HG03097 (cell line): Measurements from ENCODE around the gene RBP2.

Source experiments
- ATAC-seq: cut with Tn5 transposase; IDR thresholded peaks from one replicate; pipeline ENCODE4 v1.9.1; 2021; ENCODE audit not compliant: unreplicated experiment, low FRiP score

The RBP2 gene

DNA sequence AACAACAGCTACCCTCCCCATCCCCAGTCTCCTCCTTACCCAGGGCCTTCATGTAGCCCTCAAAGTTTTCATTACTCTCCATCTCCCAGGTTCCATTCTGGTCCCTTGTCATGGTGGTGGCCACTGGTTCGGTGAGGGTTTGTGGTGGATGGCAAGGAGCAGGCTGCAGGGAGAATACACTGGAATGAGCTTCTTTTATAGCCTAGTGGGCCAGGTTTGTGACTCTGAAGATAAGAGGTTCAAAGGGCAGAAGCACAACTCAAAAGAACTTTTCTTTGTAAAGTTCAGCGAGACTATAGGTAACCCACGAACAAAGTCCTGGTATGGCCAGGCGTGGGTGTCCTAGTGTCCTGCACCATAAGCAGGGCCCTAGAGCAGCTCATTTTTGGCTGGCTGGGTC, at the start of gene RBP2:
Gene RBP2, minus strand, starts transcription at position 169 of the 400 bp plus-strand sequence. Its CDS starts 57 bp downstream, at position 112.
- no peak for ATAC-seq

DNA sequence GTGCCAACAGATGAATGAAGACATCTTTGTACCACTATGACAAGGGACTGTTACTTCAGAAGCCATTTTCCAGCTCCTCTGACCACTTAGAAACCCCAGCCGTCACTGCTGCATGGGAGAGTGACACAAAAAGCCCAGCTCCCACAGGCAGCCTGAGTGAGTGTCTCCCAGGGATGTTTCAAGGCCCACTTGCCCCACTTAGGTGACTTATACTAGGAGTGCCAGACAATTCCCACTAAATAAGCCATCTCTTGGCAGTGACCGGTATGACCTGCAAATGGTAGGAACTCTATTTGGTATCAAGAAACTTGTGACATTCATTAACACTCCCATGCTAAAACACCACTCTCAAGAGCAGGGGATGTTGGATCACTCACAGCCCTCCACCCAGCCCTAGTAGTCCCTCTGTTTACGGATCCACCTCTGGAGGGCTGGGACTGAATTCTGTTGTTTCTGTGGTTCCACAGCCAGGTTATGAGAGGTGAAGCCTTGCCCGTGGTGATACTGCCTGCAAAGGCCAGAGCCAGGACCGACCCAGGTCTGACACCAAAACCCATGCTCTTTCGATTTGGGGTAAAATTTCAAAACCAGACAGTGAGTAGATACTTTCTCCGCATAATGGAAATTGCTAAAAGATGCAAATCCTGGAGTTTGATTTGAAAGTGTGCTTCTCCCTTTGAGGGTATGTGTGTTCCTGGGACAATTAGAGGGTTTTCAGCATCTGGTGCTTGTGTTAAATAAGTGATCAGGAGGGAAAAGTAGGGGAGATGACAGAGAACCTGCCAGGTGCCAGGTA, 48.7 kb upstream of the RBP2 start:
- ATAC-seq: no peak

DNA sequence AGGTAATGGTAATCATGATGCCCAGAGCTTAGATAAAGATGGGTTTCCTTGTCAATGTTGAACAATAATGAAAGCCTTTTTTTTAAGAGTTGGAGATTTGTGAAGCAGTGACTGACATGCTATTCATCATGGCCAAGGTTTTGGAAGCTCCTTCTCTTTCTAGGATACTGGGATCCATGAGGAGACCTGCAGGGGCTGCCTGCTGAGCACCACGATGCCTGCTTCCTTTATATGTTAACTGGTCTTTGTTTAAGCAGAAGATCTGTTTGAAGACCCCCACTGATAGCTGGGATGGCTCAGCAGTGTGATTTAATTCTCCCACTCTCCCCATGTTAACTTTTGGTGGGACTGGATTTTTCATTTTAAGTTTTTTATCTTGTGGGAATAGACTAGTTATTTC, 47.4 kb upstream of the RBP2 start:
- ATAC-seq: no peak

- no peak for ATAC-seq
These were observed 46.9 kb upstream of the RBP2 start for GRCh38 chr3:139523166-139523565.

GRCh38 chr3:139522421-139522820, 46.1 kb upstream of the RBP2 start:
- no peak for ATAC-seq

GRCh38 chr3:139521816-139522215, 45.5 kb upstream of the RBP2 start:
- no peak for ATAC-seq

DNA sequence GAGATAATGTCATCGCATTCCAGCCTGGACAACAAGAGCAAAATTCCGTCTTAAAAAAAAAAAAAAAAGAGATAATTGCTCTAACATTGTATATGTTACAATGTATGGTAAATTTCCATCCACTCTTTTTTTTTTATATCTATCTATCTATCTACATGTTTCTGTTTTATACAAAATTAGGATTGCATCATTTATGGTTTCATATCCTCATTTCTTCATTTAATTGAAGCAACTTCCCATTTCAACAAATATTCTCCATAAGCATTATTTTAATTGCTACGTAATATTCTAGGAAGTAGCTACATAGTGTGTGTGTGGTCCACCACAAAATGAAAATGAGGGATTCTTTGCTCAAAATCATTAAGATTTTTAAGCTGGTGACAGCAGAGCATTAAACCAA, 44.8 kb upstream of the RBP2 start:
- ATAC-seq: no peak

GRCh38 chr3:139519998-139520737, 43.9 kb upstream of the RBP2 start:
- no peak for ATAC-seq

- ATAC-seq: no peak
These were observed 42.9 kb upstream of the RBP2 start for GRCh38 chr3:139518926-139519842.

DNA sequence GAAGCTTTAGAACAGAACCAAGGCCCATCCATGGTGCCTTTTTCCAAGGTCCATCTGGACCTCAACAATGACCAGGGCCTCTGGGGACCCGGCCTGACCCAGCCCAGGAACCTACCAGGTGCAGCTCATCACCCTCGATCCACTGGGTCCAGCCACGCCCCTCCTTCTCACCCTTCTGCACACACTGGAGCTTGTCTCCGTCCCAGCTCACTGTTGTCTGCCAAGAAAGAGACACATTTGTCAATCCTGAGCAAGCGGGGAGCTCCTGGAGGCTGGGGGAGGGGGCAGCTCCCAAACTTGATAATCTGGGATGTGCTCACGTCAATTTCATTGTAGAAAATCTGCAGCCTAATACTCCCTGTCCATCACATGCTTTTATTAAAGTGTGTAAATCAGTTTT, 42.0 kb upstream of the RBP2 start:
- ATAC-seq: no peak

- ATAC-seq: no peak
These were observed 41.2 kb upstream of the RBP2 start for GRCh38 chr3:139517321-139518065.

GRCh38 chr3:139514741-139515140, 38.4 kb upstream of the RBP2 start:
- ATAC-seq: no peak

DNA sequence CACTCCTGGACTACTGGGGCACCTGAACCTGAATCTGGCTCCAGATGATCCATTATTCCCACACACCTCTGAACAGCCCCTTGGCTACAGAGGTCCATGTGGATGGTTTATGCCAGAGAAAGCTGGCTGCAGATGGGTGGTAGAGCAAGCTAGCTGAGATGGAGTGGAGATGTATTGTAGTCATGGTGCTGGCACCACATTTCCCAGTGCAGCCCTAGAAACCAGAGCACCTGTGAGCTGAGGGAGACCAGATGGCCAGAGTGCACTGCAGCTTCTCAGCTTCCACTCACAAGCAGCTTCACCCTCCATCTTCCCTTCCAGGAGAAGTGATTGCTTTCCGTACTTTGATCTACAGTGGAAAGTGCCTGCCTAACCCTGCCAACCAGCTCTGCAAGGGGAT, 33.3 kb upstream of the RBP2 start:
- no peak for ATAC-seq

DNA sequence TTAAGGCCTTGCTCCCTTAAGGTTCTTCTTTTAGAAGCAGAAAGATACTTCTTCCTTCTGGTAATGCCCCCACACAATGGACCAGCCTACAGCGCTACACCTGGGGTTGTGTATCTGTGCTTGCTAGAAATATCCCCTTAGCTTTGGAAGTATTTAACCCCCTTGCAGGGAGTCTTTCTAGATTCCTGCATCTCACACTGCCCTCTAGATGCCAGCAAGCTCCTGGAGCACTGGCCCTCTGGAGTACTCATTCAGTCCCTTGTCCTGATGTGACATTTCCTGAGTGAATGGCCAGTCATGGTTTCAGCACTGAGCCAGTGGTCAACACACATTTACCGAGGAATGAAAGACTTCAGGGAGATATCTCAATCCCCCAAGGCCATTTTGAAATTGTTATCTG, 30.4 kb upstream of the RBP2 start:
- no peak for ATAC-seq

GRCh38 chr3:139505829-139506386, 29.6 kb upstream of the RBP2 start:
- ATAC-seq: no peak

GRCh38 chr3:139499536-139499935, 23.2 kb upstream of the RBP2 start:
- ATAC-seq: no peak

GRCh38 chr3:139493826-139494385, 17.6 kb upstream of the RBP2 start:
- no peak for ATAC-seq

DNA sequence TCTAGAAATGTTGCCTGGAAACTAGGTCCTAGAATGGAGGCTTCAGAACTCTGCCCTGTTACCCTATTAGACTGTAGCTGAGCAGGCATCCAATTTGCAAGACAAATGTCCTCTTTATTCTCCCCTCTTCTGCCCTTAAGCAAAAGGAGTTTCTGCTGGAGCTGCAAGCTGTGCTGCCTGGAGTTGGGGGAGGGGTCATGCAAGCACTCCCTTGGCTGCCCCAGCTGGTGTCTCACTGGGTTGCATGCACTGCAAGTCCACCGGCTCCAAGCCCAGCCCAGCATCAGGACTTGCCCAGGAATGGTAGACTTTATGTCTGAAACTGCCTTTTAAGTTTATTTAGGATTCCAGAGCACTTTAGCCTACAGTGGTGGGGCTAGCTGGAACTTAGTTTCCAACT, 15.7 kb upstream of the RBP2 start:
- ATAC-seq: no peak

DNA sequence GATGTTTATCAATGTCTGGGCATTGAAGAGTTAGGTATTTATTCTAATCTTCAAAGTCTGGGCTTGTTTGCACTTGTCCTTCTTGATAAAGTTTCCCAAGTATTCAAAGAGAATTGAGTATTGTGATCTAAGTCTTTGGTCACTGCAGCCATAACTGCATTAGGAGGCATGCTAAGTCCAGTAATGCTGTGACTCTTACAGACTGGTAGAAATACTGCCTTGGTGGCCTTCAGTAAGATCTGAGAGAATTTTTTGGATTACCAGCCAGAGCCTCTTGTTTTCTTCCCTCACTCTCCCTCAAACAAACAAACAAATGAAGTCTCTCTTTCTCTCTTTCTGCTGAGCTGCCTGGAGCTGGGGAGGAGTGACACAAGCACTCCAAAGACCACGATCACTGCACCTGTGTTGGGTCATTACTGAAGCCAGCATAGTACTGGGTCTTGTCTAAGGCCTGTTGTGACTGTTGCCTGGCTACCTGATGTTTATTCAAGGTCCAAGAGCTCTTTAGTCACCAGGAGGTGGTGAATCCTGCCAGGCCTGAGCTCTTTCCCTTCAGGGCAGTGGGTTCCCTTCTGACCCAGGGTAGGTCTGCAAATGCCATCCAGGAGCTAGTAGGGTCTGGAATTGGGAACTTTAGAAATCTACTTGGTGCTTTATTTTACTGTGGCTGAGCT, 14.8 kb upstream of the RBP2 start:
- ATAC-seq: no peak
